Stimulated activated naive CD4-positive, alpha-beta T cell treated with Interleukin-2 at 50 U/mL for 16 hours (primary cell): ENCODE measurements around the gene GLP2R.
"Not testable (repeated sequence)": the region's sequence is repeated elsewhere in the genome, so short reads cannot be mapped to it uniquely, and the experiment has no call there.

ENCODE experiments used
- DNase-seq: peaks from one replicate; lab custom pipeline; 2025; lab: John Stamatoyannopoulos, UW

GLP2R gene

GRCh38 chr17:9825641-9826150 is at the start of gene GLP2R:
GLP2R (plus strand) TSS chr17:9825924; CDS start chr17:9826064, 140 bp downstream.
- DNase-seq, result no peak

GRCh38 chr17:9776911-9777310 is 48.8 kb upstream of the GLP2R start:
- no peak for DNase-seq

GRCh38 chr17:9780552-9780951 is 45.2 kb upstream of the GLP2R start:
- DNase-seq, result no peak

- no peak for DNase-seq
These were observed 42.7 kb upstream of the GLP2R start for GRCh38 chr17:9783050-9783449.

- DNase-seq, result not testable (repeated sequence)
These were observed 42.3 kb upstream of the GLP2R start for GRCh38 chr17:9783465-9783864.

GRCh38 chr17:9784544-9784943 is 41.2 kb upstream of the GLP2R start:
- DNase-seq, result no peak

GRCh38 chr17:9788601-9789000 is 37.1 kb upstream of the GLP2R start:
- DNase-seq, result no peak

GRCh38 chr17:9790316-9790715 is 35.4 kb upstream of the GLP2R start:
- DNase-seq, result no peak

GRCh38 chr17:9790889-9791876 is 34.5 kb upstream of the GLP2R start, which contains the start of gene DHRS7C:
DHRS7C (minus strand) TSS chr17:9791592; CDS start chr17:9791284, 308 bp downstream.
- DNase-seq, result no peak

- no peak for DNase-seq
These were observed 33.4 kb upstream of the GLP2R start for GRCh38 chr17:9792181-9792840.

- no peak for DNase-seq
These were observed 27.7 kb upstream of the GLP2R start for GRCh38 chr17:9798008-9798407.

- no peak for DNase-seq
These were observed 27.0 kb upstream of the GLP2R start for GRCh38 chr17:9798724-9799123.

GRCh38 chr17:9801505-9801904 is 24.2 kb upstream of the GLP2R start:
- DNase-seq, result no peak

GRCh38 chr17:9802294-9802693 is 23.4 kb upstream of the GLP2R start:
- DNase-seq, result no peak

GRCh38 chr17:9802697-9803096 is 23.0 kb upstream of the GLP2R start:
- DNase-seq, result no peak

GRCh38 chr17:9805769-9806168 is 20.0 kb upstream of the GLP2R start:
- no peak for DNase-seq

GRCh38 chr17:9806699-9807098 is 19.0 kb upstream of the GLP2R start:
- DNase-seq, result no peak

- no peak for DNase-seq
These were observed 16.3 kb upstream of the GLP2R start for GRCh38 chr17:9809409-9809808.

GRCh38 chr17:9810100-9810949 is 15.4 kb upstream of the GLP2R start:
- no peak for DNase-seq

GRCh38 chr17:9811086-9811485 is 14.6 kb upstream of the GLP2R start:
- DNase-seq, result no peak

GRCh38 chr17:9811537-9811936 is 14.2 kb upstream of the GLP2R start:
- no peak for DNase-seq

GRCh38 chr17:9813166-9813565 is 12.6 kb upstream of the GLP2R start:
- DNase-seq, result no peak
